NCI-H2196 (cell line): ENCODE measurements around the gene NUAK1.
"Not testable (repeated sequence)": the region's sequence is repeated elsewhere in the genome, so short reads cannot be mapped to it uniquely, and the experiment has no call there.

ENCODE experiments used
- DNase-seq: peaks from one replicate; lab custom pipeline; 2025; ENCODE audit not compliant: unreplicated experiment; lab: John Stamatoyannopoulos, UW

NUAK1 gene

DNA sequence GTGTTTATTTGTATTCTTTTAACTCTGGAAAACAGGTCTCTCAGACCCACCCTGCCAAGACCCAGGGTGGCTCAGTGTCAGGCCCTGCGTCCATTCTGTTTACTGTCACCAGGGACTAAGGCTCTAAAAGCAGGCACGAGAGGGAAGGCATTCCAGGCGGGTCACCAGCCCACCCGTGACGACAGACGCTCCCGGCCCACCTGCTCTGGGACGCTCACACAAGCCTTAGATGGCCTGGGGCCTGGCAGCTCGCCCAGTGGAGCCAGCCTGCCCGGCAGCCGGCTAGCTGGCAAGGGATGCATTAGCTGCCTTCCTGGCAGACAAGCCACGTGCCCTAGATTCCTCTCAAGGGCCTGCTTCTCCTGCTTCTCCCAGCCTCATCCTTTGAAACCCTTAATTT lies 9.2 kb upstream of the NUAK1 start:
- peak; percentile 94 for DNase-seq

GRCh38 chr12:106146987-106147386 lies 8.2 kb upstream of the NUAK1 start:
- DNase-seq = no peak

GRCh38 chr12:106145539-106146447 lies 7.0 kb upstream of the NUAK1 start:
- no peak for DNase-seq

GRCh38 chr12:106144847-106145246 lies 6.1 kb upstream of the NUAK1 start:
- no peak for DNase-seq

- DNase-seq = no peak
Measured at GRCh38 chr12:106142591-106143261, 4.0 kb upstream of the NUAK1 start.

- not testable (repeated sequence) for DNase-seq
Measured at GRCh38 chr12:106141920-106142319, 3.2 kb upstream of the NUAK1 start.

- DNase-seq = no peak
Measured at GRCh38 chr12:106141452-106141851, 2.7 kb upstream of the NUAK1 start.

GRCh38 chr12:106141003-106141402 lies 2.2 kb upstream of the NUAK1 start:
- DNase-seq = no peak

GRCh38 chr12:106140223-106140986 lies 1.7 kb upstream of the NUAK1 start:
- no peak for DNase-seq

DNA sequence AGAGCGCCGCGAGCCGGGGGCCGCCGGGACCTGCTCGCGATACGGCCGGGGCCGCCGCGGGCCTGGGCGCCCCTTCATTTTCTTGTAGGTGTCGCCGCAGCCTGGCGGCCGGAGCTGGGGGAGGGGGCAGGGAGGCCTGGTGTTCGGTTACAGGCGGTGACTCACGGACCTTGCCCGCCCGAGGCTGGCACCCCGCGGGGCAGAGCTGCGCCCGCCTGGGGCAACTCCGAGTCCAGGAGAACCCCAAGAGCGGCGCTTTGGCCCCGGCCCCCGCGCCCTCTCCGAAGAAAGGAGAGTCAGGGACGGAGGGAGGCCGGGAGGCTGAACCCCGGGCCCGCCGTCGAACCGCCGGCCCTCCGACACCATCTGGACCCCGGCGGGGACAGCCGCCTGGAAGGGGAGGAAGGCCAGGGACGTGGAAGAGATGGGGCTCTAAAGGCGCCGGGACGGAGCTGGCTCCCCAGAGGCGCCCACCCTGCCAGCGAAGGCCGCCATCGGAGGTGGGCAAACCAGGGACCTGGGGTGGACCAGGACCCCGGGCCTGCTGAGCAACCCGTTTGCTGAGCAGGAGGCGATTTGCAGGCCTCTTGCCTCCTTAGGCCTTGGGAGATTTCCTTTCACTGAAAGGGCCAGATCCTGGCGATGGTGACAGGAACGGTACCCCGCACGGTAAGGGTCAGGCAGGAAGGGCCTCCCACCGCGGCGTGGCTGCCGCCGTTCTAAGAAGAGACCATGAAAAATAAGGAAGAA lies 843 bp upstream of the NUAK1 start:
- peak; percentile 72 for DNase-seq

GRCh38 chr12:106138357-106138632 lies 459 bp downstream of the NUAK1 start:
- DNase-seq = no peak

DNA sequence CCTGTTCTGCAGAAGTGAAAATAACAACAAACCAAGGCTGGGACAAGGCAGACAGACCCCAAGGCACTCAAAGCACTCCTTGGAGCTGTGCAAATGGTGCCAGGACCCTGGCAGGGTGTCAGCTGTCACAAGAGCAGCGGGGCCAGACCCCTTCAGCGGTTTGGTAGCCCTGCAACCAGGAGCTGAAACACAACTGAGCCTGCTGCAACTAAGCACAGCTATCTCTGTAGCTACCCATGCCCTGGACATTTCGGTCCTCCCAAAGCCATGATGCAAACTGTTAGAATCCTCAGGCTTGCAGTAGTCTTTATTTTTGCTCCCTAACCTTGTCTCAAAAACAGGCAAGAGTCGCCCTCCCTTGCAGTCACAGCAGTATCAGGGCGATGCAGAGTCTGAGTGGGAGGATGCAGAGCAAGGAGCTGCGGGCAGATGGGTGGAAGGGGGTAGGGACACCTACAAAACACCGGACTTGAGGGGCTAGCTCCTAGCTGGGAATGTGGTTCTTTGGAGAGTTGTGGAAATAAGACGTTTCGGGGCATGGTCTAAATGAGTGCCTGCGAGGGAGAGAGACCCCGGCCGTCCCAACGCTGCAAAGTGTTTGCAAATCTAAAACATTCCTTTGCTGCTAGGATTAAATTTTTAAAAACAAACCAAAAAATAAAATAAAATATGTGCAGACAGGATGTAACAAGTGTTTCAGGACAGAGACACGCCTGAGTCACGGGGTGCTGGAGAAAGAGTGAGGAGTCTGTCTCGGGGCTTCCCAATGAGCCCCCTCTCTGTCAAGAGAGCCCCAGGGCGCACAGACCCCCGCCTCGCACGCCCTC lies 1.0 kb downstream of the NUAK1 start:
- DNase-seq = no peak

GRCh38 chr12:106136263-106136662 lies 2.5 kb downstream of the NUAK1 start:
- DNase-seq = peak; percentile 93

DNA sequence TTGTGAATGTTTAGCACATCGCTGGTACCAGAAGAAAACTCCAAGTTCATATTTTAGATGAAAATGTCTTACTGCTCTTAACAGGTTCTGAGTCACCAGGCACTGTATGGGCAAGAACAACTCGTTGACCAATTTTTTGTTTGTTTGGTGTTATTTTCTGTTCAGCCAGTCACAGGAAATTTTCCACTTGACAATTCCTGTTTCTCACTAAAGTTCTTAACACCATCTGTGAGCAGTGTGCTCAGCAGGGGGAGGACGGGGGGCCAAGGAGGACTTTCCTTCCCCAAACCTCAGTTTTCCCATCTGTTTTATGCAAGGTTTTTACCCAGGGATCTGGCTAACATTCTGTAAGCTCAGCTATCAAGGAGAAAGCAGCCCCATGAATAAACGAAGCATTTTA lies 3.0 kb downstream of the NUAK1 start:
- no peak for DNase-seq

GRCh38 chr12:106135075-106135474 lies 3.7 kb downstream of the NUAK1 start:
- DNase-seq = no peak

DNA sequence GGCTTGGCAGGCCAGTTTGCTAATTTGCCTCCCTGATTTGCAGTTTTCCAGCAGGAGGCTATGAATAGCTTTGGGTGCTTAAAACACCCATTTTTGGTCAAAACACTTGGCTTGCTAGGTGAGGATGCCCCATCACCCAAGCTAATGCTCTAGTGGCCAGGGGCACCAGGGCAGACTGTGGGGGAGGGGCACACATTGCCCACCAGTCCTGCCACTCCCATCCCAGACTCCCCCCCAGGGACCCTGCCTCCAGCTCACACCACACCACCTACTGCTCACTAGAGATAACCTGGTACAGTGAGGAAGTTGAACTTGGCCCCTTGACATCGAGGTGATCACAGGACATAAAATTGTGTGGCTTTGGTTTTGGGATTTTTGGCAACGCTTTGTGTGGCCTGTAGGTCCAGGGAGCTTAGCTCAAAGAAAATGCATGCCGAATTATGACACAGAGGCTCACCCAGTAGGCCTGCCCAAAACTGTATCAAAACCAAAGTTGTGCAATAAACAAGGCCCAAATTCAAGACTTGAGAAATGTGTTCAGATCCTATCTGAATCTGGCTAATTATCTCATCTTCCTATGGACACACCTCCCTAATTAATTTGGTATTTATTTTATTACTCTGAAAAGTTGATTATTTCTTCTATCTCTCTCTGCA lies 4.3 kb downstream of the NUAK1 start:
- DNase-seq = no peak

DNA sequence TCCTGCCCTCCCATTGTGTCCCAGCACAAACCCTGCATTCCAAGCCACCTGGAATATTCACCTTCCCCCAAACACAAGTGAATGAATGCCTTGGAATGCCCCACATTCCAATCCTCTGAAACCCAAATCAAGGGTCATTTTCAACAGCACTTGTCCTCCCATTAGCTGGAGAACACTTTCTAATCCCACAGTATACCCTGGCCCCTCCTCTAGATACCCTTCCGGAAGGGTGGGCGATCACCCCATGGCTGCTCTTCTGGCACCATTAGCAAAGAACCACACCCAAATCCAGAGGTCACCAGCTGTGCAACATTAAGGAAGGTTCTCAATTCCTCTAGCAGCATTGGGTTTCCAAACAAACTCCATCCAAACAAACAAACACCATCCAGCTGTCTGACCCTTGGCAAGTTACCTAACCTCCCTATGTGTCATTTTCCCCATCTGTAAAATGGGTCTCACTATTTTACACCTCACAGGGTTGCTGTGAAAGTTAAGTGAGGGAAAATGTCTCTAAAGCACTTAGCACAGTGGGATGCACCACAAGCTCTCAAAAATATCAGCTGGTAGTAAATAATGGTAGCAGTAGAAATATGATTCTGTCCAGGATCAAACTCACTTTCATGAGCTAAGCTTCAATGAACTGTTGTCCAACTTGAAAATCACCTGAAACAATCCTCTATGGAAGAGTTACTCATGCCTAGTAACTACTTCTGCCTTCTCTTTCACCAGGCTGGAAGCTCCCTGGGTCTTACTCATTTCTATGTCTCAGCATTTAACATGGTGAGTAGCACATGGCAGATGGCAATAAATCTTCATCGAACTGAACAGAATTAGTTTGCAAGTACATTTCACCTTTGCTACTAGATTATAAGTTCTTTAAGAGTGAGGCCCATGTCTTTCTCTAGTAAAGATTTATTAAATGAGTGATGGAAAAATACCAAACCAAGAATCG lies 5.3 kb downstream of the NUAK1 start:
- DNase-seq = no peak
